NCI-H345 treated with DMSO at 0.1 percent for 48 hours (cell line): ENCODE measurements around the gene SRD5A1.
A peak's percentile ranks its signal among the peaks of the same experiment; 100 is the strongest.

Experiments
- DNase-seq: peaks from one replicate; lab custom pipeline; 2025; ENCODE audit not compliant: unreplicated experiment; lab: John Stamatoyannopoulos, UW

SRD5A1 gene

DNA sequence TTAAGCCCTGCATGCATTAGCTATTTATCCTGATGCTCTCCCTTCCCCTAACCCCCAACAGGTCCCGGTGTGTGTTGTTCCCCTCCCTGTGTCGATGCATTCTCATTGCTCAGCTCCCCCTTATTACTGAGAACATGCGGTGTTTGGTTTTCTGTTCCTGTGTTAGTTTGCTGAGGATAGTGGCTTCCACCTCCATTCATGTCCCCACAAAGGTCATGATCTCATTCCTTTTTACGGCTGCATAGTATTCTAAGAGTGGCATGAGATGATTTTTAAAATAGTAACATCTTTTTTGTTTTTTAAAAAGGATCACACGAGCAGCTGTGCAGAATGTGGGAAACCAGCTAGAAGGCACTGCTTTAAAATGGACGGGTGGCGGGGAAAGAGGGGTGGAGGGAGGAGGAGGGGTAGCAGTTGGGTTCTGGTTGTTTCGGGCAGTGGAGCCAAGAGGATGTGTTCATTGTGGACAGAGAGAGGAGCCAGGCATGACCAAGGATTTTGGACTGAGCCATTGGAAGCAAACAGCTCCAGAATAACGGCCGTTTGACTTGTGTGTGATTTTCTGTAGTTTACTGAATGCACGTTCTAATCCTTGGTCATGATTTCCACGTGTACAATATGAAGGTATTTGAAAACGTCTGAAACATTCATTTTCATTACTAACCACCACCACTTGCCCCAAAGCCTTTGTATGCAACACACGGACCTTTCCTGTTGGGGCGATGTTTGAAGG, 78.3 kb downstream of the SRD5A1 start:
- no peak for DNase-seq

DNA sequence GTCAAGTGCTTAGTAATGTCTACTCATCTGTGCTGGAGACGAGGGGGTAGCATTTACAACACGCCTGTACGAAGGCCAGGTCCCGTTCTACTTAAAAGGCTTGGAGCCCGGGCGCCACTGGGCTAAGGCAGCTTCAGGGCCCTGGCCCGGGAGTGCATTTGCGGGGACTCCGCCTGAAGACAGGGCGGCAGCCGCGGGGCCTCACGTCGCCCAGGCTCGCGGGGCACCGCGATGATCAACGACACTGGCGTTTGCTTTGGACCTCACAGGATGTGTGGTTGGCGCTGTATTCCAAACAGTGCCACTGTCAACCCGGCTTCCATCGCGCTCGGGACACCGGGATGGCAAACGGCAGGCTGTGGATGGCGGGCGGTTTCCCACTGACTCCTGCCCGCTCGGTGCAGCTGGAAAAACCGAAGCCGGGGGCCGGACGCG, 78.9 kb downstream of the SRD5A1 start:
- peak; percentile 39 for DNase-seq

- peak; percentile 98 for DNase-seq
These were observed 79.5 kb downstream of the SRD5A1 start for GRCh38 chr5:6712577-6713273.

DNA sequence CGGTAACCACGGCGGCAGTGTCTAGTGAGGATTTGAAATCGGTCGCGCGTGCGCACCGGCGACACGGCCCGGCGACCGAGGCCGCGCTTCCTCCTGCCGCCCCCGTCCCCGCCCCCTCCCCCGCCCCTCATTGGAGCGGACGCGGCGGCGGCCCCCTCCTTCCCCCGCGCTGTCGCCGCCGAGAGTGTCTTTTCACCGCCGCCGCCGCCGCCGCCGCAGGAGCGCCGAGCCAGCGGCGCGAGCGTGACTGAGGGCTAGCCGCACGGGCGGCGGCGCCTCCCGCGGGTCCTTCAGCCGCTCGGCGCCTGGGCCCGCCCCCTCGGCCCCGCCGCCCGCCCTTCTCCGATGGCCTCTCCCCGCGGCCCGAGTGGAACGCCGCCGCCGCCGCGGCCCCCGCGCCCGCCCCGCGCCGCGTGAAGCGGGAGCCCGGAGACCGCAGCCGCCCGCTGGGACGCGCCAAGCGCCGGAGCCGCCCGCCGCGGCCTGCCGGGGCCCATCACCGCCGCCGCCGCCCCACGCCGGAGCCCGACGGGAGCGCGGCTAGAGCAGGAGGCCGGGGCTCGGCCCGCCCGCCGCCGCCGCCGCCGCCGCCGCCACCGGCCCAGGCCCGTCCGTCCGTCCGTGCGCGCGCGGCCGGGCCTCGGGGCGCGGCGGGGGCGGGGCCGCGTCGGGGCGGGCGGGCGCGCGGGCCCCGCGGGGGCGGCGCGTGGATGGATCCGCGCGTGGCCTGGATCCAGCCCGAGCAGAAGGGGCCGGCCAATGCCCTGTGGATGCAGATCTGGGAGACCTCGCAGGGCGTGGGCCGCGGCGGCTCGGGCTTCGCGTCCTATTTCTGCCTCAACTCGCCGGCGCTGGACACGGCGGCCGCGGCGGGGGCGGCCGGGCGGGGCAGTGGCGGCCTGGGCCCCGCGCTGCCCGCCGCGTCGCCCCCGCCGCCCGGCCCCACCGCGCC, 80.3 kb downstream of the SRD5A1 start, which contains the start of gene TENT4A:
Gene TENT4A (plus strand): TSS at position 159 of the 952 bp plus-strand sequence. CDS start 552 bp downstream, at position 711.
- DNase-seq = no peak

- DNase-seq = no peak
These were observed 81.2 kb downstream of the SRD5A1 start for GRCh38 chr5:6714226-6715041.

DNA sequence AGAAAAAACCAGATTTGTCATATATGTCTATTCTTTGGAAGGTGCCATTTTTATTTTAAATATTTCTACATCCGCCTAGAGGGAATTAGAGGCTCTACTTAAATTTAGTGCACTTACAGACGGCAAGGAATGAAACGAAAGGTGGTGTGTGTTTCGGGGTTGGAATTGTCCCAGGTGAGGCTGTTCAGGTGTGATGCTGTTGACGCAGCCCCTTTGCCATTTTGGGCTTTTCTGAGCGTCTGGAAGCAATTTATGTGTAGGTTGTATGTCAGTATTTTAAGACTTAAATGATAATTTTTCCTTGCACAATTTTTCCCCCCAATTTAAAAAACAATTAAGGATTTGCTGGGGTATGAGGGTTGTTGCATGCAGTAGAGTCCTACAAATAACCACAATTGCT, 82.0 kb downstream of the SRD5A1 start:
- DNase-seq = no peak

GRCh38 chr5:6715758-6716628, 82.8 kb downstream of the SRD5A1 start:
- DNase-seq = no peak

DNA sequence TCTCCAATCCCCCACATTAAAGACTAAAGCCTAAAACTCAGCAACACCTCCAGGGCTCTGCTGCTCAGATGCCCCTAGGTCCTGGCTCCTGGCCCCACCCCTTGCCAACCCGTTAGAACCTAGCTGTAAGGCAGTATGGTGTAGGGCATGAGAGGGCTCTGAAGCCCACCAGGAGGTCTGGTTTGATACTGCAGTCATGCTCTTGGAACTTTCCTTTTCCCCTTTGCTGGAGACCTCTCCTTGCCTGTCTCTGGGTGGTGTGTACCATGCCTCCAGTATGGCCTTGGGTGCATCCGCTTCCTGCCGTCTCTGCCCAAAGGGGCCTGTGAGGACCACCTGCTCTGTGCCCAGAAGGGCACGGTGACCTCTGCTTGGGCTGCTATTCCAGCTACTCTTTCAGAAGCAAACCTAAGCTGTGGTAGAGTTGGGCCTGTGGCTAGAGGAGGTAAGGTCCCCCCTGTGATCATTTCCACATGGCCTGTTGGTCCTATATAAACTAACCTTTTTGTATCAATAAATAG, 83.4 kb downstream of the SRD5A1 start:
- DNase-seq = no peak

GRCh38 chr5:6717247-6717646, 84.0 kb downstream of the SRD5A1 start:
- DNase-seq = no peak

DNA sequence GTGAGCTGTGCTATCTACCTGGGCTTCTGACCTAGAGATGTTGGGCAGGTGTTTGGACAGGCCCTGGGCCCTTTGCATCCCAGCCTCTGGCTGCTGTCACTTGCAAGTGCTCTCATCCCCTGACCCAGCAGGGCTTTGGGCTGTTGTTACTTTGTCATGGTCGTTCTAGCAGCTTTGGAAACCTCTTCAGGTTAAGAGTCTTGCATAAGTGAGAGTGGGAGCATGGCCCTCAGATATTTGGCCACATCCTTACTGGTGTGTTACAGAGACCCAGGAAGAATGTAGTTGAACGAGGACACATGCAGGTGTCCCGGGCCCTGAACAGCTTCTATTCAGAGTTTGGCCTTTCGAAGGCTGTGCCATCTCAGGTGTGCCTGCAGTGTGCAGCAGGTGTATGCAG, 84.4 kb downstream of the SRD5A1 start:
- no peak for DNase-seq

DNA sequence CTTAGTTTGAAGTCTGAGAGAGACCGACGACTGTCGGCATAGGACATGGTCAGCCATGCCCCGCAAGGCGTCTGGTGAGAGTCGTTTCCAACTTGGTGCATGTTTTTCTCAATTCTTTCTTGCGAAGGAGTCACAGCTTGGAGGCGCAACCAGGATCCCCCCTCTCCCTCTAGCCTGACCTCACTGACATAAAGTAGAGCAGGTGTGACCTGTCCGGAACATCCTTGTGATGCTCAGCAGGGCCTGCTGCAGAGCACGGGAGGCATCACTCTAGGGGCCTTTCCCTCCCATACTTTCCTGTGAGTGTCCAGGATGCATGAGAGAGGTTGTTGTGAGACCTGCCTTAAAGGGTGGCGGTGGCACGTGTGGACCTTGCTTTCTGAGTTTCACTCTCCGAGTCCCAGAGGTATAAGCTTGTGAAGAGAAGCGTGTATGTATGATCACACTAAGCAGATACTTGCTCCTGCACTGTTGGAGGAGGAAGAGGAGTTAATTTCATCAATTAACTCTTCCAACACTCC, 85.0 kb downstream of the SRD5A1 start:
- DNase-seq = no peak

DNA sequence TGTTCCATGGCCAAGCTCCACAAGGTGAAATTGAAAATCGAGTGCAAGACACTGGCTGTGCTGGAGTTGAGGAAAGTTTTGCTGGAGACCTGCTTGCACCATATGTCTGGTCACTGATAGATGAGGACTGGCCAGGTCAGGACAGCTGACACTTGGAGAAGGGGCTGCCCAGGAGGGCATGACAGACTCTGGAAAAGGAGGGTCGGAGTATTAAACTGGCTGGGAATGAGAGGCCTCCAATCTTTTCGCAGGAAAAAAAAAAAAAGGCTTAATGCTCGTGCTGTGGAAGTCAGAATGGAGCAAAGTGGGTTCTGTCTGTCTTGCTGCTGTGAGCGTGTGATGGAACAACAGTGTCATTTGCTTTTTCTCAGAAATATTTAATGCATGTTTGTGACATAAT, 85.5 kb downstream of the SRD5A1 start:
- no peak for DNase-seq

DNA sequence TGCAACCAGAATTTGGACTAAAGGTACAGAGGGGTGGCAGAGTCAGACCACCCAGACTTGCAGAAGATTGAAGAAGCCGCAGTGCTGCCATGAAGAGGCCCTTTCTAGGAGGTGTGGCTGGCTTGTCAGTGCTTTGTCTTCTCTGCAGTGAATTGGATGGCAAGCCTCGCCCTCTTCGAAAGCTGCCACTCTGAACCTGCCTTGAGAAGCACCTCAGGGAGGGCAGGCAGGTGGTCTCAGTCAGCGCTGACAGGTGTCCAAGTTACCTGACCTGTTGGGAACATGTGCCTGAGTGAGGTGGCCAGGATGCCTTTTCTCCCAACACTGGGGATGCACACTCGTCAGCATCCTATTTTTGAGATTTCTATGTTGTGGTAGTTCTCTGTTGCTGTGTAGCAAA, 86.2 kb downstream of the SRD5A1 start:
- no peak for DNase-seq

- no peak for DNase-seq
These were observed 86.8 kb downstream of the SRD5A1 start for GRCh38 chr5:6719896-6720560.

DNA sequence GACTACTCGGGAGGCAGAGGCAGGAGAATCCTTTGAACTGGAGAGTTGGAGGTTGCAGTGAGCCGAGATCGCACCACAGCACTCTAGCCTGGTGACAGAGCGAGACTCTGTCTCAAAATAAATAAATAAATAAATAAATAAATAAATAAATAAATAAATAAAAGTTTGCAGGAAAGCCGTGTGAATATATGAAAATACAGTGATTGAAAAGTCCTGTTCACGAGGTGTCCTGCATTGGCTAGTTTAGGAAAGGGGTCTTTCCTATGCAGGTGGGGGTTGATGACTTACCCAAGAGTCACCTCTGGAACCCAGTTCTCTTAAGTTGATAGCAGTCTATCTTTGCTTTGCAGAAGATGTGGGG, 87.3 kb downstream of the SRD5A1 start:
- no peak for DNase-seq

GRCh38 chr5:6721442-6721841, 88.2 kb downstream of the SRD5A1 start:
- no peak for DNase-seq

DNA sequence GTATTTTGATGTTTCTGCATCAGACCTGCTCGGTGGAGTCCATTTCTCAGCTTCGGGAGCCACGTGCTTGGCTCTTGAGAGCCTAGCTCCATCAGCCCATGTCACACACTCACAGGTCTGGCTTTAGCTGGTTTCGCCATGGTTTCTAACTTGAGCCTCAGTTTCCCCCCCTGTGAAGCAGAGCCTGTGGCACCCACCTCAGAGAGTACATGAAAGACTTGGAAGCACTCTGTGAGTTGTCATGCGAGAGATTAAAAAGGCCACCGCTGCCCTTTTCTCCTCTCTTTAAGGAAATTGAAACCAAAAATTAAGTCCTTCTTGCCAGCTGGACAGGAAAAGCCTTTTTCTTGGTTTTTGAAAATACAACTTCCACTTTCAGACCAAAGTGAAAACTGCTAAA, 88.8 kb downstream of the SRD5A1 start:
- no peak for DNase-seq

DNA sequence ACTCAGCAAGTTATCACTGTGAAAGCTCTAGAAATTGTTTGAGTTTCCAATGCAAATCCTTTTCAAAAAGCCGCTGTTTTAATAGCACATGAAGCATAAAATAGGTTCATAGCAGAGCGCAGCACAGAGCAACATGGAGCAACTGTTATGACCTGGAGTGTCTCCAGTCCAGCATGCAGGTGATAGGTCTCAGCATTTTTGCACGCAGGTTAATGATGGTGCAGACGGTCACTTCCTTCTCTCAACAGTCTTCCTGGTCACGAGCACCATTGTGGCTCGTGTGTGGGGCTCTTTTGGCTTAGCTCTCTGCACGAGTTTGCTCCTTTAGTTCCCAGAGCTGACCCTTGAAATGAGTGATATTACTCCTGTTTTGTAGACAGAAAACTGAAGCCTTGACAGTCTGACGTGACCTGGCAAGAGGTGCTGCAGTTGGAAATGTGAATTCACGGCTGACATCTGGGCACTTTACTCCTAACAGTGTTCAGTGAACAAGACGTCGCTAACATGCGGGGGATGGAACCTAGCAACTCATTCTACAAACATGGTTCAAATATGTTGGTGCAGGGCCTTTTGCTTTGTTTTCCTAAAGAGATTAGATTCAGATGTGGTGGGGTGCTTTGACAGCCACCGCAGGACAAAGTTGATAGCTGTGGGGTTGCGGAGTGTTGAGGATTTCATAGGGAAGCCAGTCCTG, 90.0 kb downstream of the SRD5A1 start:
- DNase-seq = no peak
